GM21367 (cell line): ENCODE measurements around the gene OPRPN.

ENCODE experiments used
- ATAC-seq: cut with Tn5 transposase; IDR thresholded peaks from one replicate; pipeline ENCODE4 v1.9.1; 2021; ENCODE audit not compliant: unreplicated experiment

OPRPN gene

DNA sequence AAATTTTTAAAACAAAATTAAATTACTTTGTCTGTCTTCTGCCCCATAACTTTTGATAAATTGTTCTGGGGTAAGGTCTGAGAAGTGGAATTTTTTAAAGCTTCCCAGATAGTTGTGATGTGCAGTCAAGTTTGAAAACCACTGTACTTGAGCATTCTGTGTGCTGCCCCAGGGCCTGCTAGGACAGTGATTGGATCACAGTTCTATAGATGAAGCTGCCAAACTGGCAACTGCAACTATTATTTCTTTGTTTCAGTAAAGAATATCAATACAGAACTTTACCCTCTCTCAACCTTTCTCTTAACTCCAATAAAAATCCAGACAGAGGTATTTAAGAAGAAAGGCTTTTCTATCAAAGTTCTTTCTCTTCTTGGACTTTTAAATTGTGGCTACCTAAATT lies at the start of gene OPRPN:
Gene OPRPN (plus strand): TSS at position 361 of the 400 bp plus-strand sequence. CDS start 1,346 bp downstream, outside the sequence.
- ATAC-seq: no peak

DNA sequence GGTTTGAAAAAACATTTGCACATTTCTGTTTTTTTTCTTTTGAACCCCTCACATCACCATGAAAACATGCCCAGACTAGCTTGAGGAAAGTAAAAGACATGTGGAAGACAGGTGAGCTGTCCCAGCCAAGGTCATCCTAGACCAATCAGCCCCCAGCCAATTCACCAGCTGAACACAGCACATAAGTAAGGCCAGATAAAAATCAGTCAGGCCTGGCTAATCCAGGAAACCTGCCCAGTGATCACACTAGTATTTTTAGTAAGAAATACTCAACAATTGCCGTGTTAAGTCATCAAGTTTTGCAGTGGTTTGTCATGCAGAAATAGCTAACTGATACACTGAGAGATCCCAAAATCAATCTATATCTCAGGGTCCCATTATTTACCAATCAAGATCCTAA lies 41.6 kb upstream of the OPRPN start:
- no peak for ATAC-seq

DNA sequence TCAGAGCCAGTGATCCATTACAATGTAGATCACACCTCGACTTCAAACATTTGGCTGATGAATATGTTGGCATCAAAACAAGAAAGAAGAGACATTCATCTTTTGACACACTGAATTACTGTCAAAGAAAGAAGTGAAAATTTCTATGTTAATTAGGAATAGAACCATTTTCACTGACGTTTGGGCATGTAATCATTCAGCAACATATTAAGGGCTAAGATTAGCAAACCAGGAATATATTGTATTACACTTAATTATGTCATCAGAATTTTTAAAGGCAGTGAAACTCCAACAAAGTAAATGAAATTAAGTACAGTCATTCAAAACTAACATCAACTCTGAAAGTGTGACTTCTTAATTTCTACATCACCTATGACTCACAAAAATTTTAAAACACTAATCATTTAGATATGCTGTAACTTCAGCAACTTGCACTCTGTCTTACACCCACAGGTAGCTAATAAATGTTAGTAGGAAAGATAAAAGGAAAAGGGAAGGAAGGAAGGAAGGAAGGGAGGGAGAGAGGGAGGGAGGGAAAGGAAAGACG lies 38.6 kb upstream of the OPRPN start:
- ATAC-seq: no peak

- no peak for ATAC-seq
These were observed 37.3 kb upstream of the OPRPN start, which contains the start of gene SMR3A for GRCh38 chr4:70360460-70360859. Gene SMR3A, plus strand, starts transcription at chr4:70360760. Its CDS starts 1,356 bp downstream, at chr4:70362116.

GRCh38 chr4:70364002-70364401 lies 33.7 kb upstream of the OPRPN start:
- peak; percentile 47 for ATAC-seq

- no peak for ATAC-seq
These were observed 32.3 kb upstream of the OPRPN start for GRCh38 chr4:70365479-70365878.

DNA sequence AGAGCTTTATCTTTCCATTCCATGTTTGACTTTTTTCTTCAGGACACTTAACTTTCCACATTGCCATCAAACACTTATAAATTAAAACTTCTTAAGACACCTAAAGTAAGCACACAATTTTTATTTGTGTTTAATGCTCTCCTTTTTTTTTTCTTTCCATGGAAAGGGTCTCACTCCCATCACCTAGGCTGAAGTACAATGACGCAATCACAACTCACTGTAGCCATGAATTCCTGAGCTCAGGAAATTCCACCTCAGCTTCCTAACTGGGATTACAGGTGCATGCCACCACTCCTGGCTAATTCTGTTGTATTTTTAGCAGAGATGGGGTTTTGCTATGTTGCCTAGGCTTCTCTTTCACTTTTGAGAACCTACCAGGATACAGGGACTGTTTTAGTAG lies 29.9 kb upstream of the OPRPN start:
- no peak for ATAC-seq

DNA sequence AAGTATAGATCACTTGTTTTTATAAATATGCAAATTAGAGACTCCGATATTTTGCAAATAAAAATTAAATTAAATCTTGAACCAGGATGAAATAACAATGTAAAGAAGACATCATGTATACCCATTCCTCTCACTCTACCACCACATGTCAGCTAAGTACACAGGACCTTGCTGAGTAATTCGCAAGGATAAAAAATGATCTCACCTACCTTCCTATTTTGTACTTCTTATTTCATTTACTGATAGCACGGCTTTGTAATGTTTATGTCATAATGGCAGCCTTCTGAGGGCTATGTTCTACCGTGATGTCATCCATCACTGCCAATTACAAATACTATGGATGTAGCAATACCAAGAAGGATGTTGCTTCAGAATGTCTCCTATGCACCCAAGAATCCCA lies 25.8 kb upstream of the OPRPN start:
- ATAC-seq: no peak

- no peak for ATAC-seq
These were observed 25.0 kb upstream of the OPRPN start for GRCh38 chr4:70372760-70373159.

GRCh38 chr4:70380578-70380977 lies 17.2 kb upstream of the OPRPN start:
- ATAC-seq: no peak

DNA sequence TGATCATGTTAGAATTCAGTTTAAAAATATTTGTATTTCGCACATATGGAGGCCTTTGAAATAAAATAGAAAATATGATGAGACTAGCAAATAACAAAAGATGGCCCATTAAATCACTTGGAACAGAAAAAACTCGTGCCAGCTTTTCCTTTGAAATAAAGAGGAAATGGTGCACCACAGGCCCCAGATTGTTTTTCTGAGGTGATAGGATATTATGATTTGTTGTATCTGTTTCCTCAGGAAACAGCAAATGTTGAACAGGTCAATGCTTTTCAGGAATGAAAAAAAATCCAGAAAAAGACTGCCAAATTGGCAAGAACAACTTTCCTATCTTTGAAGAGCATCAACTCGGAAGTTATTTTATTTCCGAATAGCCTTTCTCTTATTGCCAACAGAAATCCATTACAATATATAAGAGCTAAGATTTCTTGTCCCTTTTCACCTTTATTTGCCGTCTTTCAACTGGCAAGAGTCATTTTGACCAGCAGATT lies 15.0 kb upstream of the OPRPN start, which contains the start of gene SMR3B:
Gene SMR3B (plus strand): TSS at position 441 of the 491 bp plus-strand sequence. CDS start 1,380 bp downstream, outside the sequence.
- no peak for ATAC-seq

GRCh38 chr4:70392057-70392776 lies 5.5 kb upstream of the OPRPN start:
- peak; percentile 44 for ATAC-seq

- ATAC-seq: no peak
These were observed 1.6 kb downstream of the OPRPN start for GRCh38 chr4:70399319-70399718.

- ATAC-seq: peak; percentile 56
These were observed 5.0 kb downstream of the OPRPN start for GRCh38 chr4:70402762-70403161.

GRCh38 chr4:70405765-70406164 lies 8.0 kb downstream of the OPRPN start:
- no peak for ATAC-seq

DNA sequence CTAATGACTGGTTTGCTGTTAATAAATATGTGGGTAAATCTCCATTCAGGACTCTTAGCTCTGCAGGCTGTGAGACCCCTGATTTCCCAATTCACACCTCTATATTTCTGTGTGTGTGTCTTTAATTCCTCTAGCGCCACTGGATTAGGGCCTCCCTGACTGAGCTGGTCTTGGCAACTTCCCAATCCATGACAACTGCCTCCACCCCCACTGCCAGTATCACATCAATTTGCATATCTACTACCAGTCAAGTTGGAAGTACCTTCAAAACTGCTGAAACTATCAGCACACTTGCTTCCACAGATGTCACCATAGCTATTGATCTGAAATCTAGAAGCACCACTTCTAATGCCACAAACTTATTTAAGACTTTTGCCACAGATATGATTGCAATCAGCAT lies 27.6 kb downstream of the OPRPN start:
- no peak for ATAC-seq

DNA sequence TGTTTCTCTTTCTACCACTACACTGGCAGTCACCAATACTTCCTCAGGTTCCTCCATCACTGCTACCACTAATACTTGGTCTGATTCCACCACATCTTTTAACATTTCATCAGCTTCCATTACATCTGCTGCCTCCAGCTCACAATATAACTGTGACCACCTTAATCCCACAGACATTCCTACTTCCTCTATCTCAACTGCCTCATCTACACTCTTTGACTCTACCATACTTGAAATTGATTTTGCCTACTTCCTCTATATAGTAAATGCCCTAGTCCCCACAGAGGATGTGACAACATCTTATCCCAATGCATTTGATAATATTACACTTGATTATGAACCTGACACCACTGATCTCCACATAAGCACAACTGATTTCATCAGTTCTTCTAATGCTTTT lies 29.0 kb downstream of the OPRPN start:
- ATAC-seq: no peak

DNA sequence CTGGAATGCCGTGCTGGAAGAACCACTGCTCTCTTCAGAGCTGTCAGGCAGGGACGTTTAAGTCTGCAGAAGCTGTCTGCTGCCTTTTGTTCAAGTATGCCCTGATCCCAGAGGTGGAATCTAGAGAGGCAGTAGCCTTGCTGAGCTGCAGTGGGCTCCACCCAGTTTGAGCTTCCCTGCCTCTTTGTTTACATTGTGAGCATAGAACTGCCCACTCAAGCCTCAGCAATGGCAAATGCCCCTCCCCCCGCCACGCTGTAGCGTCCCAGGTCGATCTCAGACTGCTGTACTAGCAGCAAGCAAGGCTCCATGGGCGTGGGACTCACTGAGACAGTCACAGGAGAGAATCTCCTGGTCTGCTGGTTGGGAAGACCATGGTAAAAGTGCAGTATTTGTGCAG lies 39.5 kb downstream of the OPRPN start:
- ATAC-seq: no peak

DNA sequence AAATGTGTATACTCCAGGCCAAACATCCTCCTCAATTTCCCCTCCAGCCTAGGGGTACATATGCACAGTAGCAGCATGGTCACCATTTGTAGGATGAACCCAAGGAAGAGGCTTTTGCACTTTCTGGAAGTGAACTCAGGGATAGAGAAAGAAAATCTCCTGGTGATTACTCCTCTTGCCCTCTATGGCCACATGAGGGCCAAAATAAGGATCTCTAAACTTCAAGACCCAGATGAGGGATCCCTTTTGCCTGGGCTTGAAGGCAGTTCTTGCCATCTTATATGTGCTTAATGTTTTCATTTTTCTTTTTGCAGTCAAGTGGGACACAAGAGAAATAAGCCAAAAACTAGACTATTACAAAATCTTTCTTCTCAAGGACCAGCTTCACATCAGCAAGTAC lies 44.7 kb downstream of the OPRPN start:
- no peak for ATAC-seq

DNA sequence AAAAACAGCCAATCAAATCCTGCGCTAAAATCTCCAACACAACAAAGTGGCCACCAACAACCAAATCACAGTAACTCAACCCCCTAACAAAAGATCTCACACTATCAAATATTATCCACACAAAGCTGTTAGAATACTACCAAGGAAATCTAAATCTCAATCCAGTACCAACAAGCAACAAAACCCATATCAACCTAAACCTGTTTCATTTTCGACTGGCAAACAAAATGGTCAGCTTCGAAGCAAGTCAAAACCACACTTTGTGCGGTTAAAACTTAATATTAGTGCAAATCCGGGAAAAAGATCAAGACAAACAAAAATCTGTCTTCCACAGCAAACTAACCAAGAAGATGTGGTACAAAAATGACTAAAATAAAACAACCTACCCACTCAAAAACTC lies 45.6 kb downstream of the OPRPN start:
- ATAC-seq: no peak

DNA sequence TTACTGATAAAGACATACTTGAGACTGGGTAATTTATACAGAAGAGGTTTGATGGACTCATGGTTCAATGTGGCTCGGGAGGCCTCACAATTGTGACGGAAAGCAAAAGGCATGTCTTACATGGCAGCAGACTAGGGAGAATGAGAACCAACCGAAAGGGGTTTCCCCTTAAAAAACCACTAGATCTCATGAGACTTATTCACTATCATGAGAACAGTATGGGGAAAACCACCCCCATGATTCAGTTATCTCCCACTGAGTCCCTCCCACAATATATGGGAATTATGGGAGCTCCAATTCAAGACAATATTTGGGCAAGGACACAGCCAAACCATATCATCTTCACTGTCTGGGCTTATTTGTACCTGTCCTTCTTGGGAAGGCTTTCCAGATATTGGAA lies 51.5 kb downstream of the OPRPN start:
- ATAC-seq: peak; percentile 79

DNA sequence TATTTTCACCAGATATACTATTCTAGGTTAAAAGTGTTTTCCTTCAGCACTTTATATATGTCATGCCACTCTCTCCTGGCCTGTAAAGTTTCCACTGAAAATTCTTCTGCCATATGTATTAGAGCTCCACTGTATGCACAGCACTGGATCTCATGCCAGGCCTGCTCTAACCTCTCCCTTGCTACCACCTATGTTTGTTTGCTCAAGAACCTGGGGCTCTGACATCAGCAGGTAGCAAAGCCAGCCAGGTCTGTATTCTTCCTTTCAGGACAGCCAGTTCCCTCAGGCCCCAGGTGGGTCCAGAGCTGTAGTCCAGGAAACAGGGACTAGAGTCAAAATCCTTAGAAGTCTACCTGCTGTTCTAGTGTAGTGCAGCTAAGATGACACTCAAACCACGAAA lies 55.2 kb downstream of the OPRPN start:
- no peak for ATAC-seq
